ENCODE data around the gene NUP214. TPM values are rescaled to one million over a fixed set of nuclear protein-coding genes. Genes with fewer than 3 reads are reported as not detected.
A peak's percentile ranks its signal among the peaks of the same experiment; 100 is the strongest.

NUP214 gene
- total and polyA plus RNA-seq, 7 experiments from 2014 or later, result 18.2 to 116 (median 80.5) TPM

DNA sequence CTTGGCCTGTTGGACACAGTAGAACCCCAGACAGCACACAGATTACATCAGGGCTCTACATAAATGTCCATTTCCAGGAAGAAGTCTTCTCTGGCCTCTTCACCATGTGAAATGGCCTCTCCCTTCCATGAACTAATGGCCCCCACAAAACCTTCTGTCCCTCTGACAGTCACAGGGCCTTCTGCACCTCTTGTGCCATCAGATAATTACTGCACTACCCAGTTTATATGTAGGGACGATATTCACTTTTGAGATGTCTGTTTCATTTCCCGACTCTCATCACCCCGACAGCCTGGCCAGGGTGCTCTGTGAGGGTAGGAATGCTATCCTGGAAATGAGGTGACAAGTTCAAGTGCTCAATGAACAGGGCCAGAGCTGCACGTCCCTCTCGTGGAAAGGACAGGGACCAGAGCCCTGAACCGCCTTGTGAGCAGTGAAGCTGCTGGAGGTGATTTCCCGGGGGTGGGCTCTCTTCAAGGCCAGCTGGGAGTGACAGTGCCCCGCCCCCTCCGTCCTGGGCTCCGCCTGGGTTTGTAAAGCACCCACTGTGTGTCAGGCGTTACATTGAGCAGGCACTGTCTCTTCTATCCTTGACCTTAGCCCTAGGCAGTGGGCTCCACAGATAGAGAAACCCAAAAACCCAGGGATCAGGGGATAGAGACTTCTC, 153.9 kb downstream of the NUP214 start:
- intact Hi-C loops (cut with micrococcal nuclease), result loop anchor here (2.0 to 10.0 kb wide), 8 partner anchors 31 to 1075 kb away; partner anchors contain the start of genes NUP214 (in 2 of the 2), POMT1 (in 1 of the 2) and SETX (in 1 of the 2)
- Mint-ChIP-seq H3K27me3 (peaks cover 0 to 30% (median 0%) of the 10 kb centered on the region in 5 donors), H3K36me3 (peaks cover 0 to 26% (median 19%) of the 10 kb centered on the region in 5 donors), H3K9me3 (peaks cover 0 to 6% (median 0%) of the 10 kb centered on the region in 11 donors), H3K4me3 (peak overlapping the region; percentile 83 to 97 (median 88)), H3K4me1 (peaks cover 17 to 38% (median 27%) of the 10 kb centered on the region in 7 donors), H3K27ac (peak overlapping the region; percentile 84 to 95 (median 91))
- DNase-seq (no peak), ATAC-seq (no peak)
- H3K4me3 ChIP-seq (ENCODE audit: low read length), result peak overlapping the region; percentile 55
- POLR2A ChIA-PET, result interaction anchor here (0.9 to 3.7 kb wide), 10 partner anchors 10 to 100 kb away, joined by 3 to 50 read pairs (median 4); partner anchors contain the start of gene PLPP7
- H3K27ac ChIP-seq (ENCODE audit: low read depth, low read length), result peak overlapping the region; percentile 74
- CTCF ChIA-PET, result interaction anchor here (0.6 to 2.0 kb wide), 4 partner anchors 23 to 101 kb away, joined by 3 to 10 read pairs (median 6); no protein-coding TSS in a partner anchor
- no peaks in the 10 kb centered on the region for H3K27me3 ChIP-seq (ENCODE audit: control insufficient read depth in 2 of 2, insufficient read depth in 2 of 2, low read length in 2 of 2)
- peaks cover 0 to 22% (median 0%) of the 10 kb centered on the region in 3 experiments for H3K36me3 ChIP-seq (ENCODE audit: control insufficient read depth in 2 of 3, insufficient read depth in 3 of 3, low read length in 3 of 3)
- H3K4me1 ChIP-seq (ENCODE audit: control insufficient read depth in 2 of 2, insufficient read depth in 2 of 2, low read length in 2 of 2), result peaks cover 21 to 23% of the 10 kb centered on the region in 2 donors
- H3K9me3 ChIP-seq (ENCODE audit: control insufficient read depth in 2 of 3, low read length in 3 of 3), result no peaks in the 10 kb centered on the region

DNA sequence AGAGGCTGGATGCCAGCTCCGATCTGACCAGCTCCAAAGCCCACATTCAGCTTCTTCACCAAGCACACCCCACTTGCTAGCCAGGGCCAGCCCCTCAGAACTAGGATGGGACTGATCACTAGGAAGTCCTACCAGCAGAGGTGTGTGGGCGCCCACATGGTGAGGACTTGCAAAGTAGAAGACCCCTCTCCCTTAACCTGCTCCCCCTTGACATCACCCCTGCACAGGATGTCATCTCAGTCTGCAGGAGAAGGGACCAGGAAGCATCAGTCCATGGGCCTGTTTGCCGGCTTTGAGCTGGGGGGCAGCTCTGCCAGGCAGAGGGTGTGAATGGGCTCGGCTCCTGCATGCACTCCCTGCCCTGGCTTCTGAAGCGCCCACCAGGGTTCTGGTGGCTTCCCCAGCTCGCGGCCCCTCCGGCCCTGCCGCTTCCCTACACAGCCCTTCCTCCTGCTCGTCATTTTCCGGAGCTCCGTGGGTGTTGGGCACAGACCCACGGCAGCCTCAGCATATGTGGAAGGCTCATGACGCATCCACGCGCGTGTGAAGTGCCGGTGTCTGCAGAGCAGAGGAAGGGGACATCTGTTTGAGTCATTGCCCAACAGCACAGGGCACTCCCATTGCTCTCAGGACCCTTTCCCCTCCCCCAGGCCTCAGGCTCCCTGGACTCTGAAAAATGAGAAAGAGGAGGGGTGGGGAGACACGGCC, 154.6 kb downstream of the NUP214 start:
- Mint-ChIP-seq H3K27me3 (peaks cover 0 to 36% (median 0%) of the 10 kb centered on the region in 5 donors), H3K4me3 (peak overlapping the region in 1 of 10 donors; percentile 89), H3K4me1 (peaks cover 17 to 38% (median 27%) of the 10 kb centered on the region in 7 donors), H3K27ac (peak overlapping the region in 3 of 9 donors; percentile 48 to 86 (median 84)), H3K36me3 (peaks cover 0 to 19% (median 12%) of the 10 kb centered on the region in 5 donors), H3K9me3 (peaks cover 0 to 6% (median 0%) of the 10 kb centered on the region in 11 donors)
- ChIA-PET POLR2A (interaction anchor here (1.1 to 3.7 kb wide), 5 partner anchors 9 to 31 kb away, joined by 3 to 50 read pairs (median 7); partner anchors contain the start of gene PLPP7), CTCF (no interaction called here)
- H3K4me1 ChIP-seq (ENCODE audit: control insufficient read depth in 2 of 2, insufficient read depth in 2 of 2, low read length in 2 of 2), result peaks cover 21 to 23% of the 10 kb centered on the region in 2 donors
- intact Hi-C loops (cut with micrococcal nuclease), result loop anchor here (2.0 to 10.0 kb wide), 8 partner anchors 31 to 1075 kb away; partner anchors contain the start of genes NUP214 (in 2 of the 2), POMT1 (in 1 of the 2) and SETX (in 1 of the 2)
- no peaks in the 10 kb centered on the region for H3K9me3 ChIP-seq (ENCODE audit: control insufficient read depth in 2 of 3, low read length in 3 of 3)
- DNase-seq, result no peak
- H3K27ac ChIP-seq (ENCODE audit: low read depth, low read length), result no peak overlapping the region
- no peaks in the 10 kb centered on the region for H3K27me3 ChIP-seq (ENCODE audit: control insufficient read depth in 2 of 2, insufficient read depth in 2 of 2, low read length in 2 of 2)
- H3K4me3 ChIP-seq (ENCODE audit: low read length), result no peak overlapping the region
- ATAC-seq, result no peak
- peaks cover 0 to 15% (median 0%) of the 10 kb centered on the region in 3 experiments for H3K36me3 ChIP-seq (ENCODE audit: control insufficient read depth in 2 of 3, insufficient read depth in 3 of 3, low read length in 3 of 3)

DNA sequence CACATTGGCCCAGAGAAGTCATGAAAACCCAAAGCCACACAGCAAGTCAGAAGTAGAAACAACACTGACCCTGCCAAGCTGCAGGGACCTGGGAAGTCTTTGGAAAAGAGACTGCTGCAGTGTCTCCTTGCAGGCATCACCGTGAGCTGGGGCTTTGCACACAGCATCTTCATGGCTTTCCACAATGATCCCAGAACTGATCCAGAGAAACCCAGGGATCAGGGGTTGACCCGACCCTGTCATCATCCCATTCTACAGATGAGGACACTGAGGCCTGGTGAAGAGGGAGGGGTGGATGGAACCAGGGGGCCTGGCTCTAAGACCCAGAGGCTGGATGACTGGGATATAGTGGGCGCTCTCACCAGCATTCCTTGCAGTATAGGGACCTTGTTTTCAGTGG, 155.3 kb downstream of the NUP214 start:
- no peaks in the 10 kb centered on the region for H3K9me3 ChIP-seq (ENCODE audit: control insufficient read depth in 2 of 3, low read length in 3 of 3)
- Mint-ChIP-seq H3K27ac (no peak overlapping the region), H3K4me1 (peaks cover 17 to 38% (median 27%) of the 10 kb centered on the region in 7 donors), H3K27me3 (peaks cover 0 to 36% (median 0%) of the 10 kb centered on the region in 5 donors), H3K4me3 (peak overlapping the region in 1 of 10 donors; percentile 20), H3K9me3 (peaks cover 0 to 6% (median 0%) of the 10 kb centered on the region in 11 donors), H3K36me3 (peaks cover 0 to 13% (median 7%) of the 10 kb centered on the region in 5 donors)
- no peak for ATAC-seq
- ChIA-PET CTCF (no interaction called here), POLR2A (interaction anchor here (1.3 to 3.7 kb wide), 4 partner anchors 9 to 28 kb away, joined by 4 to 50 read pairs (median 10); partner anchors contain the start of gene PLPP7)
- H3K4me1 ChIP-seq (ENCODE audit: control insufficient read depth in 2 of 2, insufficient read depth in 2 of 2, low read length in 2 of 2), result peaks cover 21 to 23% of the 10 kb centered on the region in 2 donors
- no peak overlapping the region for H3K27ac ChIP-seq (ENCODE audit: low read depth, low read length)
- DNase-seq, result no peak
- intact Hi-C loops (cut with micrococcal nuclease), result no loop called here
- no peak overlapping the region for H3K4me3 ChIP-seq (ENCODE audit: low read length)
- no peaks in the 10 kb centered on the region for H3K27me3 ChIP-seq (ENCODE audit: control insufficient read depth in 2 of 2, insufficient read depth in 2 of 2, low read length in 2 of 2)
- H3K36me3 ChIP-seq (ENCODE audit: control insufficient read depth in 2 of 3, insufficient read depth in 3 of 3, low read length in 3 of 3), result peaks cover 0 to 8% (median 0%) of the 10 kb centered on the region in 3 experiments

DNA sequence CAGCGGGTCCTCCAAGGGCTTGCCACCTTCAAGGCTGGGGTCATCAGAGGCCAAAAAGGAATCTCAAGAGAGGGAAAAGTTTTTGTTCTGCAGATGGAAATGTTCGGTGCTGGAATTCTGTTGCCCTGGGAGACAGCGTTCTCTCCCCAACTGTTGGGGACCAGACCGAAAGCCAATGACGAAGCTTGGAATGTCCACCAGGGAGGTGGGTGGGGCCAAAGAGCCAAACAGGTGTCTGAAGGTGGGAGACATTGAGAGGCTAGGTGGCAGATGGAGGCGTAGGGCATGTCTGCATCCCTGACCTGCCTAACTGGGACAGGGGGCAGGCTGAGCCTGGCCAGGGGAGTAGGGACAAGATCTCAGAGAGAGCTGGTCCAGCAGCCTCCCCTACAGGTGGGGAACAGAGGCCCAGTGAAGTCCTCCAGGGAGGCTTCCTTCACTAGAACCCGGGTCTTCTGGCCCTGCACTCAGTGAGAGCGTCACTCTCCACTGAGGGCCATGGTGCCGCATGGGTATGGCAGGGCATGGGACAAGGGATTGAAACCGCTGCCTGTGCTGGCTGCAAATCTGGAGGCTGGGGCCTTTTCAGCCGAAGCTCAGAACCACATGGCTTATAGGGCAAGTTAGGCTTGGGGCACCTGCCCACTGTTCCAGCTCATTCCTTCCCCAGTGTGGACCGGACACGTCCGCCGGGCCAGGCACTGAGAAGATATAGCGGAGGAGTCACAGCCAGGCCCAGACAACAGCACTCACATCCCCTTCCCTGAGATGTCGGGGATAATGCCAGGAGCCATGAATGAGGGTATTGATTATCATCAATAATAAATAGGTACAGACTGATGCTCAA, 156.0 kb downstream of the NUP214 start:
- ATAC-seq (no peak), DNase-seq (no peak)
- H3K4me3 ChIP-seq (ENCODE audit: low read length), result no peak overlapping the region
- H3K36me3 ChIP-seq (ENCODE audit: control insufficient read depth in 2 of 3, insufficient read depth in 3 of 3, low read length in 3 of 3), result peaks cover 0 to 2% (median 0%) of the 10 kb centered on the region in 3 experiments
- no peaks in the 10 kb centered on the region for H3K9me3 ChIP-seq (ENCODE audit: control insufficient read depth in 2 of 3, low read length in 3 of 3)
- Mint-ChIP-seq H3K9me3 (peaks cover 0 to under 1% (median 0%) of the 10 kb centered on the region in 11 donors), H3K27me3 (peaks cover 0 to 36% (median 0%) of the 10 kb centered on the region in 5 donors), H3K27ac (peak overlapping the region in 4 of 9 donors; percentile 5 to 82 (median 16)), H3K4me3 (peak overlapping the region in 9 of 10 donors; percentile 27 to 79 (median 68)), H3K36me3 (peaks cover 0 to 6% (median 1%) of the 10 kb centered on the region in 5 donors), H3K4me1 (peaks cover 17 to 38% (median 27%) of the 10 kb centered on the region in 7 donors)
- peaks cover 21 to 23% of the 10 kb centered on the region in 2 donors for H3K4me1 ChIP-seq (ENCODE audit: control insufficient read depth in 2 of 2, insufficient read depth in 2 of 2, low read length in 2 of 2)
- no peak overlapping the region for H3K27ac ChIP-seq (ENCODE audit: low read depth, low read length)
- no peaks in the 10 kb centered on the region for H3K27me3 ChIP-seq (ENCODE audit: control insufficient read depth in 2 of 2, insufficient read depth in 2 of 2, low read length in 2 of 2)
- POLR2A ChIA-PET, result interaction anchor here (1.0 to 3.7 kb wide), 3 partner anchors 8 to 13 kb away, joined by 4 to 50 read pairs (median 7); partner anchors contain the start of gene PLPP7
- CTCF ChIA-PET, result no interaction called here
- intact Hi-C loops (cut with micrococcal nuclease), result no loop called here

DNA sequence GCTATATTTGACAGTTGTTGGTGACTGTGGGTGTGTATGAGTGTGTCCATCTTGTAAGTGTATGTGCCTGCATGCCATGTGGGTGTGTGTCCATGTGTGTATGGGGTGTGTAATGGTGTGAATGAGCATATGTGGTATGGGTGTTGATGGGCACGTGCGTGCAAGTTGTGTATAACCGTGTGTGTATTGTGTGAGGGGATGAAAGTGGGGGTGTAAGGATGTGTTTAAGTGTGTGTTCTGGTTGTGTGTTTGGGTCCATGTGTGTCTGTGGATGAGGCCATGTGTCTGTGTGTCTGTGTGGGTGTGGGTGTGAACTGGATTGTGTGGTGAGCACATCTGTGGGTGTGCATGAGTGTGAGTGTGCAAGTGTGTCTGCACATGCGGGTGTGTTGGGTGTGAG, 156.8 kb downstream of the NUP214 start:
- ATAC-seq, result no peak
- intact Hi-C loops (cut with micrococcal nuclease), result no loop called here
- POLR2A ChIA-PET, result interaction anchor here (1.0 kb wide), 1 partner anchor 9 kb away, joined by 4 read pairs; no protein-coding TSS in a partner anchor
- Mint-ChIP-seq H3K4me3 (peak overlapping the region; percentile 10 to 79 (median 68)), H3K27ac (peak overlapping the region in 3 of 9 donors; percentile 5 to 13 (median 10)), H3K9me3 (no peaks in the 10 kb centered on the region), H3K4me1 (peaks cover 17 to 38% (median 27%) of the 10 kb centered on the region in 7 donors), H3K36me3 (peaks cover 0 to 6% (median 0%) of the 10 kb centered on the region in 5 donors), H3K27me3 (peaks cover 0 to 36% (median 0%) of the 10 kb centered on the region in 5 donors)
- Histone ChIP-seq H3K4me3 (ENCODE audit: low read length) (no peak overlapping the region), H3K4me1 (ENCODE audit: control insufficient read depth in 2 of 2, insufficient read depth in 2 of 2, low read length in 2 of 2) (peaks cover 21 to 23% of the 10 kb centered on the region in 2 donors), H3K27ac (ENCODE audit: low read depth, low read length) (no peak overlapping the region), H3K27me3 (ENCODE audit: control insufficient read depth in 2 of 2, insufficient read depth in 2 of 2, low read length in 2 of 2) (no peaks in the 10 kb centered on the region), H3K36me3 (ENCODE audit: control insufficient read depth in 2 of 3, insufficient read depth in 3 of 3, low read length in 3 of 3) (no peaks in the 10 kb centered on the region), H3K9me3 (ENCODE audit: control insufficient read depth in 2 of 3, low read length in 3 of 3) (no peaks in the 10 kb centered on the region)
- DNase-seq, result no peak
- CTCF ChIA-PET, result no interaction called here
